H1 (cell line): ENCODE results near the gene KCNJ12. TPM values are rescaled to one million over a fixed set of nuclear protein-coding genes. Genes with fewer than 3 reads are reported as not detected.
"Not testable (repeated sequence)": the region's sequence is repeated elsewhere in the genome, so short reads cannot be mapped to it uniquely, and the experiment has no call there.

Experiments used
- CTCF ChIA-PET: fragments of 300-600 bp; sonication (Branson Sonifier 250); formaldehyde crosslinking; loops from one replicate; lab custom pipeline; 2021; ENCODE audit not compliant: partially characterized antibody; lab: Charles Lee
- POLR2A ChIA-PET: fragments of 300-600 bp; sonication (Branson Sonifier 250); formaldehyde crosslinking; loops from one replicate; lab custom pipeline; 2021; ENCODE audit warnings: inconsistent platforms; ENCODE audit not compliant: partially characterized antibody; lab: Charles Lee
- DNase-seq, 2 experiments: peaks; one replicate each; pipeline versions ENCODE4 v3.0.0 to v3.0.0-alpha.2; 2010 to 2022; ENCODE audit warnings: low spot score in 2 of 2, low read depth in 1 of 2, mixed read lengths in 1 of 2
- FAIRE-seq: peaks from 2 replicates; lab custom pipeline; 2011; peaks lifted over from hg19 to GRCh38; lab: Jason Lieb, UNC
- H2AFZ ChIP-seq: 2 replicates; pipeline ENCODE4 v1.8.1; 2012; ENCODE audit warnings: low read length, inconsistent platforms
- H2AK5ac ChIP-seq: 2 replicates; pipeline ENCODE4 v1.6.1; 2013; ENCODE audit warnings: low read depth, low read length
- H2BK120ac ChIP-seq: replicated peaks from 2 replicates; pipeline ENCODE3; 2013; ENCODE audit warnings: low read depth, low read length, inconsistent platforms
- H2BK12ac ChIP-seq: 2 replicates; pipeline ENCODE4 v1.6.1; 2013; ENCODE audit warnings: low read depth, low read length
- H2BK15ac ChIP-seq: 2 replicates; pipeline ENCODE4 v1.6.1; 2013; ENCODE audit warnings: low read length
- H2BK20ac ChIP-seq: 2 replicates; pipeline ENCODE4 v1.6.1; 2013; ENCODE audit warnings: low read length
- H2BK5ac ChIP-seq: 2 replicates; pipeline ENCODE4 v1.6.1; 2013; ENCODE audit warnings: low read depth, low read length
- H3K14ac ChIP-seq: 2 replicates; pipeline ENCODE4 v1.6.1; 2013; ENCODE audit warnings: inconsistent platforms; ENCODE audit not compliant: insufficient read length
- H3K18ac ChIP-seq: 2 replicates; pipeline ENCODE4 v1.6.1; 2013; ENCODE audit warnings: low read length; ENCODE audit errors: extremely low read depth
- H3K23ac ChIP-seq: 2 replicates; pipeline ENCODE4 v1.6.1; 2013; ENCODE audit warnings: inconsistent platforms; ENCODE audit not compliant: insufficient read length
- H3K23me2 ChIP-seq: 2 replicates; pipeline ENCODE4 v1.6.1; 2013; ENCODE audit warnings: low read depth, low read length
- H3K27ac ChIP-seq: 2 replicates; pipeline ENCODE4 v1.6.1; 2011; ENCODE audit warnings: low read depth, low read length, inconsistent platforms
- H3K27me3 ChIP-seq, 4 experiments: replicated peaks in 1 of 4; 1 replicate in 1 of 4; 2 replicates in 3 of 4; pipeline versions ENCODE4 v1.6.1 to v1.8.1; 2011 to 2013; ENCODE audit warnings: low read length in 3 of 4, mild to moderate bottlenecking in 3 of 4, inconsistent platforms in 2 of 4, mixed read lengths in 2 of 4, moderate library complexity in 1 of 4; ENCODE audit not compliant: control insufficient read depth in 3 of 4, insufficient read depth in 3 of 4; ENCODE audit errors: extremely low read depth in 1 of 4
- H3K36me3 ChIP-seq, 4 experiments: 2 replicates each; pipeline versions ENCODE4 v1.6.1 to v1.8.1; 2011 to 2013; ENCODE audit warnings: mild to moderate bottlenecking in 4 of 4, low read length in 3 of 4, moderate library complexity in 2 of 4, control low read depth in 1 of 4, inconsistent platforms in 1 of 4; ENCODE audit not compliant: insufficient read depth in 4 of 4, control insufficient read depth in 2 of 4
- H3K4ac ChIP-seq: replicated peaks from 2 replicates; pipeline ENCODE3; 2013; ENCODE audit warnings: low read length, low read depth, mixed read lengths, inconsistent platforms; ENCODE audit not compliant: insufficient read length
- H3K4me1 ChIP-seq, 4 experiments: replicated peaks in 1 of 4; 1 replicate in 1 of 4; 2 replicates in 3 of 4; pipeline versions ENCODE4 v1.6.1 to v1.8.1; 2011 to 2013; ENCODE audit warnings: low read length in 3 of 4, inconsistent platforms in 2 of 4, mixed read lengths in 1 of 4; ENCODE audit not compliant: insufficient read depth in 4 of 4, control insufficient read depth in 3 of 4
- H3K4me2 ChIP-seq, 2 experiments: 2 replicates each; pipeline versions ENCODE4 v1.6.1 to v1.8.1; 2011 to 2013; ENCODE audit warnings: low read depth in 2 of 2, low read length in 2 of 2, control low read depth in 1 of 2, inconsistent platforms in 1 of 2, mild to moderate bottlenecking in 1 of 2; ENCODE audit not compliant: insufficient read depth in 1 of 2
- H3K4me3 ChIP-seq, 4 experiments: fragments of 200-600, 300-600 bp in 1 of 4; sonication (generic), shearing (Covaris generic), sonication (Bioruptor Twin) in 1 of 4; 2 replicates each; pipeline versions ENCODE4 v1.5.1 to v1.8.1; 2011 to 2016; ENCODE audit warnings: low read length in 4 of 4, low read depth in 3 of 4, control low read depth in 2 of 4, inconsistent platforms in 2 of 4, mild to moderate bottlenecking in 2 of 4, mixed read lengths in 1 of 4, moderate library complexity in 1 of 4; ENCODE audit not compliant: insufficient read depth in 2 of 4; ENCODE audit errors: extremely low read depth in 1 of 4
- H3K56ac ChIP-seq: replicated peaks from 2 replicates; pipeline ENCODE3; 2013; ENCODE audit warnings: low read depth, mild to moderate bottlenecking, mixed read lengths, low read length, inconsistent platforms; ENCODE audit not compliant: insufficient read length
- H3K79me1 ChIP-seq: 2 replicates; pipeline ENCODE4 v1.6.1; 2013; ENCODE audit warnings: low read depth, low read length, control low read depth
- H3K79me2 ChIP-seq, 2 experiments: 2 replicates each; pipeline versions ENCODE4 v1.6.1 to v1.8.1; 2012 to 2013; ENCODE audit warnings: low read length in 2 of 2, mild to moderate bottlenecking in 2 of 2, inconsistent platforms in 1 of 2; ENCODE audit not compliant: insufficient read depth in 2 of 2, control insufficient read depth in 1 of 2
- H3K9ac ChIP-seq, 4 experiments: replicated peaks in 1 of 4; 1 replicate in 1 of 4; 2 replicates in 3 of 4; pipeline versions ENCODE4 v1.6.1 to v1.8.1; 2011 to 2013; ENCODE audit warnings: low read depth in 3 of 4, low read length in 3 of 4, control low read depth in 2 of 4, mild to moderate bottlenecking in 2 of 4, moderate library complexity in 2 of 4, inconsistent platforms in 1 of 4; ENCODE audit errors: extremely low read depth in 1 of 4
- H3K9me3 ChIP-seq, 2 experiments: 2 replicates each; pipeline versions ENCODE4 v1.6.1 to v1.8.1; 2012 to 2013; ENCODE audit warnings: mild to moderate bottlenecking in 2 of 2, moderate library complexity in 2 of 2, control low read depth in 1 of 2, inconsistent platforms in 1 of 2, low read depth in 1 of 2, low read length in 1 of 2, mixed read lengths in 1 of 2; ENCODE audit not compliant: insufficient read depth in 2 of 2
- H4K20me1 ChIP-seq, 2 experiments: replicated peaks in 1 of 2; 2 replicates each; pipeline versions ENCODE3 to v1.8.1; 2011 to 2013; ENCODE audit warnings: inconsistent platforms in 2 of 2, low read length in 2 of 2, mild to moderate bottlenecking in 1 of 2; ENCODE audit not compliant: insufficient read depth in 2 of 2, control insufficient read depth in 1 of 2
- H4K5ac ChIP-seq: 2 replicates; pipeline ENCODE4 v1.6.1; 2013; ENCODE audit warnings: low read length, low read depth, mixed read lengths, inconsistent platforms; ENCODE audit not compliant: insufficient read length
- H4K8ac ChIP-seq: 2 replicates; pipeline ENCODE4 v1.8.0; 2013; ENCODE audit warnings: mild to moderate bottlenecking, moderate library complexity, low read length, inconsistent platforms; ENCODE audit not compliant: insufficient read depth; ENCODE audit errors: extremely low read depth
- H4K91ac ChIP-seq: replicated peaks from 2 replicates; pipeline ENCODE3; 2013; ENCODE audit warnings: low read length, mixed read lengths, inconsistent platforms; ENCODE audit not compliant: insufficient read length
- CTCF ChIP-seq, 3 experiments: IDR thresholded peaks; 1 replicate in 2 of 3; 2 replicates in 1 of 3; pipeline versions ENCODE4 v1.5.1 to v1.6.1; 2011; ENCODE audit warnings: low read length in 3 of 3, mild to moderate bottlenecking in 3 of 3, inconsistent platforms in 2 of 3, low read depth in 1 of 3, moderate library complexity in 1 of 3; ENCODE audit not compliant: insufficient read depth in 1 of 3; ENCODE audit errors: control extremely low read depth in 1 of 3
- WGBS, 2 experiments: shearing (Covaris generic) in 1 of 2; methylation state at CpG; one replicate each; pipeline versions ENCODE4 v1.1.6 to v1.1.7; 2013 to 2015; ENCODE audit warnings: low lambda C conversion rate in 2 of 2, mixed read lengths in 2 of 2, inconsistent platforms in 1 of 2, low coverage in 1 of 2, missing lambda C conversion rate in 1 of 2; ENCODE audit not compliant: insufficient replicate concordance in 2 of 2, insufficient coverage in 1 of 2, insufficient read length in 1 of 2; ENCODE audit errors: extremely low coverage in 1 of 2, missing lambda C conversion rate in 1 of 2; 5-methylcytosine and 5-hydroxymethylcytosine counted together
- polyA plus RNA-seq, 7 experiments: library from polyadenylated mRNA; depleted of rRNA in 3 of 7; stranded (reverse) in 5 of 7; unstranded in 2 of 7; fragments of >200 nt in 5 of 7; fragments of 200-250 nt in 2 of 7; gene quantifications; 1 replicate in 5 of 7; 2 replicates in 1 of 7; 4 replicates in 1 of 7; pipeline versions ENCODE4 v1.2.1 to v1.2.3, GENCODE V29; 2011 to 2013; ENCODE audit warnings: missing spikeins in 2 of 7, mixed read lengths in 2 of 7
- total RNA-seq: library from RNA; stranded (reverse); fragmentation: NEBNext Ultra II Directional; extraction: Animal tissue kit (Norgen Biotek cat#: 25700); gene quantifications from 2 replicates; pipeline ENCODE4 v1.2.1, GENCODE V29; 2021

Gene KCNJ12
- total and polyA plus RNA-seq, 2 of the 8 experiments (the other 6 are each of a cell fraction or from before 2014, with no cell fraction given) = 1.2 to 1.5 TPM

DNA sequence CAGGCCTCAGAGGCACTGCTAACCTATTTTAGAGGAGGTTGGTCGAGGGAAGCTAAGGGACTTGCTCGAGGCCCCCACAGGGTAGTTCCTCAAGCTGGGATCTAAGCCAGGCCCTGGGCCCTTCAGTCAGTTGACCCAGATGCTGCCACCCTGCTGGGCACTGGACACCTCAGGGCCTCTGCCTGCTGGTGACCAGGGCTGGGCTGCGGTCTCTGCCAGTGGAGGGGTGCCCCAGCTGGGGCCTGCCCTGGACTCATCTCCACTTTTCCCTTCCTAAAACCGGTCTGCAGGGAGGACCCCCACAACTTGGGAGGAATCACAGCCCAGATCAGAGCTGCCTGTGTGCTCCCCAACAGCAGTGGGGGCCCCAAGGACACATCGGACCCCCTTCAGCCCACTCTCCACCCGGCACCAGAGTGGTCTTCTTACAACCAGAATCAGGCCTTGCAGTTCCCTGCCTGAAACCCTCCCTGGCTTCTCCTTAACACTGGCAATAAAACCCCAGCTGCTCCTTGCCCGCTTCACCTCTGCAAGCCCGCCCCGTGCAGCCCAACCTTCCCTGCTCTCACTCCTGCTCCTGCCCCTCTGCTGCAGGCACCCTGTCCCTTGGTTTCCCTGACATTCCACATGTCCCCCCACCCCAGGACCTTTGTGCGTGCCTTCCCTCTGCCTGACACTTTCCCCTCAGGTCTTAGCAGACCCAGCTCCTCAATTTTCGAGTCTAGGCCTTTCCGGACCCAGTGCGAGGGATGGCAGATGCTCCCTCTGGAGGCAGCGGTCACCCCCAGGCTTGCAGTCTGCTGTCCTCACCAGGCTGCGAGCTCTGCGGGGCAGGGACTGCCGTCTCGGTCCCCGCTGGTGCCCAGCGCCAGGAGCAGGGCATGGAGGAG lies 45.5 kb downstream of the KCNJ12 start:
- H3K14ac ChIP-seq, H3K56ac ChIP-seq, H3K23me2 ChIP-seq, H3K18ac ChIP-seq, H3K9ac ChIP-seq, H3K4me2 ChIP-seq, H3K27me3 ChIP-seq, H3K4me3 ChIP-seq, H3K9me3 ChIP-seq, H4K91ac ChIP-seq, FAIRE-seq, H2BK5ac ChIP-seq, H2AFZ ChIP-seq, H3K79me2 ChIP-seq, H2BK15ac ChIP-seq, H3K36me3 ChIP-seq, H2AK5ac ChIP-seq, H3K4ac ChIP-seq, H3K23ac ChIP-seq, H3K79me1 ChIP-seq, H4K5ac ChIP-seq, H2BK12ac ChIP-seq, POLR2A ChIA-PET, H4K20me1 ChIP-seq, H2BK120ac ChIP-seq, H2BK20ac ChIP-seq, H3K27ac ChIP-seq, H3K4me1 ChIP-seq: not testable (repeated sequence)
- peak in 1 of 2 experiments; percentile 46 for DNase-seq
- CTCF ChIA-PET = interaction anchor here (1.2 kb wide), 1 partner anchor 35 kb away, joined by 4 read pairs; no protein-coding TSS in a partner anchor
- peak in 1 of 3 experiments; percentile 11; a peak in 1 of 4 replicates for TF ChIP-seq CTCF (IDR thresholded peaks at IDR 0.05; ENCODE audit: control extremely low read depth in 1 of 3, insufficient read depth in 1 of 3, low read depth in 1 of 3, low read length in 3 of 3)
- peak overlapping the region; percentile 68; the same call in 1 of the 2 replicates for H4K8ac ChIP-seq
- WGBS, 2 experiments = 84% methylated on average over 20 of the region's 20 CpGs; no CpG with 5 or more reads in 1 of the 2 experiments
